ENCODE measurements around the gene GPR176.

The GPR176 gene

GRCh38 chr15:39937696-39938095, 17.6 kb upstream of the GPR176 start:
- intact Hi-C loops (cut with DNase I), result no loop called here
- DNase-seq, result no peak

- intact Hi-C loops (cut with DNase I), result no loop called here
- DNase-seq, result no peak
Measured at GRCh38 chr15:39936681-39937080, 16.6 kb upstream of the GPR176 start.

DNA sequence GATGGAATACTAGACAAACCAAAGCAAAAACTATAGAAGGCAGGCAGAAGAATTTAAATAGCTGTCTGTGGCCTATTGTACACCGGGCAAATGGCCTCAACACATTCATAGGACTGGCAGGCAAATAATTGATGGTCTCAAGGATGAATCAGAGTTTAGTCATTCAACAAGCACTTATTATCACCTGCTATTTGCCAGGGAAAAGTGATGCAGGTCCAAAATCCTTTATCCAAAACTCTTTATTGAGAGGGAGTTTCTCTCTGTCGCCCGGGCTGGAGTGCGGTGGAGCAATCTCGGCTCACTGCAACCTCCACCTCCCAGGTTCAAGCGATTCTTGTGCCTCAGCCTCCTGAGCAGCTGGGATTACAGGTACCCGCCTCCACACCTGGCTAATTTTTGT, 16.1 kb upstream of the GPR176 start:
- DNase-seq, result no peak
- intact Hi-C loops (cut with DNase I), result no loop called here

DNA sequence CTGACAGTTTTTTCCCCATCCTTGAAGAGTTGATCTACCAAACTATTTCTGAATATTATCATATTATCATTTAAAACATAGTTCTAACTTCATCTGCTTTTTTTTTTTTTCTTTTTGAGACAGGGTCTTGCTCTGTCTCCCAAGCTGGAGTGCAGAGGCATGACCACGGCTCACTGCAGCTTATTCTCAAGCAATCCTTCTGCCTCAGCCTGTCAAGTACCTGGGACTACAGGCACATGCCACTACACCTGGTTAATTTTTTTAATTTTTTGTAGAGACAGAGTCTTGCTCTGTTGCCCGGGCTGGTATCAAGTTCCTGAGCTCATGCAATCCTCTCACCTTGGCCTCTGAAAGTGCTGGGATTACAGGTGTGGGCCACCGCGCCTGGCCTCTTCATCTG, 15.2 kb upstream of the GPR176 start:
- intact Hi-C loops (cut with DNase I), result no loop called here
- no peak for DNase-seq

DNA sequence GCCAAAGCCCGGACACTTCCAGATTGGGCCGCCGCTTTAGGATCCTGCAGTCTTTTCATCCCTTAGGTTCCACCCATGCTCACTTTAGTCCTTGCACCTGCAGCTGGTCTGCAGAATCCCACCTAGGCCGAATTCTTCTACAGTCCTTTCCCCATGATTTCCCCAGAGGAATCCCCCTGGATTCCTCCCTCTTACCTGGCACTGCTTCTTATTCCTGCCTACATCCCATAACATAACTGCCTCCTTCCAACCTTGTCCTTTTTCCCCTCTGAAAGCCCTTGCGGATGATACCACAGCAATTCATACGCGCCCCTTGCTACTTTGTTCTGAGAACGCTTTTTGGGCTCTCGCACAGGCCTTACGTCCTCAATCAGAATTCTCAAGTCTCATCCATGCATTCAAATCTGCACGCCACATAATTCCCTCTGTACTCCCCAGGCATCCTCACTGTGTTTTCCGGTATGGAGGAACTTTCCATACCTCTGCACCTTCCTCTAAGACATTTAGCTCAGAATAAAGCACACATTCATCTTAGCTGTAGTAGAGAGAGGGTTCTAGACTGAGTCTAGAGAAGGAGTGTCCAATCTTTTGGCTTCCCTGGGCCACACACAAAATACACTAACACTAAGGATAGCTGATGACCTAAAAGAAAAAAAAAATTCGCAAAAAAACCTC, 14.5 kb upstream of the GPR176 start:
- peak in 13 of 42 donors; percentile 4 to 42 (median 27) for DNase-seq
- intact Hi-C loops (cut with DNase I), result no loop called here

DNA sequence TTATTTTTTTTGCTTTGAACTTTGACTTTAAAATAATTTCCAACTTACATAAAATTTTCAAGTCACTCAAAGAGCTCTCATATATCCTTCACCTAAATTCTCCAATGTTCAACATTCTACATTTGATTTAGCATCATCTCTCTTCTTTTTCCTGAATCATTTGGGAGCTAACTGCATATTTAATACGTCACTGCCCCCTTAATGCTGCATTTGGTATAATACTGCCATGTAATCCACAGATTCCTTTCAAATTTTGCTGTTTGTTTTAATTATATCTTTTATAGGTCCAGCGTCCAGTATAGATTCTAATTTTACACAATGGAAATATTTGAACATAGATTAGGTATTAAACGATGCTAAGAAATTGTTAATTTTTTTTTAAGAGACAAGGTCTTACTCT, 11.5 kb upstream of the GPR176 start:
- DNase-seq, result no peak
- intact Hi-C loops (cut with DNase I), result no loop called here

- intact Hi-C loops (cut with DNase I), result no loop called here
- no peak for DNase-seq
Measured at GRCh38 chr15:39926526-39926925, 6.5 kb upstream of the GPR176 start.

- intact Hi-C loops (cut with DNase I), result no loop called here
- DNase-seq, result peak in 12 of 42 donors; percentile 11 to 62 (median 32)
Measured at GRCh38 chr15:39925112-39925842, 5.2 kb upstream of the GPR176 start.

GRCh38 chr15:39924437-39924836, 4.4 kb upstream of the GPR176 start:
- DNase-seq, result no peak
- intact Hi-C loops (cut with DNase I), result loop anchor here (5.0 kb wide), 1 partner anchor 142 kb away; the partner anchor contains the start of gene FSIP1

GRCh38 chr15:39922462-39923092, 2.5 kb upstream of the GPR176 start:
- DNase-seq, result no peak
- intact Hi-C loops (cut with DNase I), result loop anchor here (5.0 kb wide), 1 partner anchor 140 kb away; the partner anchor contains the start of gene FSIP1

DNA sequence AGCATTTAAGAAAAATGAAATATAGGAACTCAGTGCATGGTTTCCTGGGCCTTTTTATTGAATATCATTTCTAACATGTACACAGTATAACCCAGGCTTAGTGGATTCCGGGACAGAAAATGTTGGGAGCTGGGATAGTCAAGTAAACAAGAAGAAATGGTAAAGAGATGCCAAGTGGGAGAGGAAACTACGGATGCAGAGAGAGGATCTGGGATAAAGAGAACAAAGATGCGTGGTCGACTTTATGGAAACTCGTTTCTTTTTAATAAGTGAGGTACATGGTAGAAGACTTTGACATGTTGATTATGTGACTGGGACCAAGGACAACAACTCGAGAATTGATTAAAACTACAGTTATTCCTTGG, 1.2 kb upstream of the GPR176 start:
- intact Hi-C loops (cut with DNase I), result loop anchor here (5.0 kb wide), 1 partner anchor 139 kb away; the partner anchor contains the start of gene FSIP1
- DNase-seq, result no peak

DNA sequence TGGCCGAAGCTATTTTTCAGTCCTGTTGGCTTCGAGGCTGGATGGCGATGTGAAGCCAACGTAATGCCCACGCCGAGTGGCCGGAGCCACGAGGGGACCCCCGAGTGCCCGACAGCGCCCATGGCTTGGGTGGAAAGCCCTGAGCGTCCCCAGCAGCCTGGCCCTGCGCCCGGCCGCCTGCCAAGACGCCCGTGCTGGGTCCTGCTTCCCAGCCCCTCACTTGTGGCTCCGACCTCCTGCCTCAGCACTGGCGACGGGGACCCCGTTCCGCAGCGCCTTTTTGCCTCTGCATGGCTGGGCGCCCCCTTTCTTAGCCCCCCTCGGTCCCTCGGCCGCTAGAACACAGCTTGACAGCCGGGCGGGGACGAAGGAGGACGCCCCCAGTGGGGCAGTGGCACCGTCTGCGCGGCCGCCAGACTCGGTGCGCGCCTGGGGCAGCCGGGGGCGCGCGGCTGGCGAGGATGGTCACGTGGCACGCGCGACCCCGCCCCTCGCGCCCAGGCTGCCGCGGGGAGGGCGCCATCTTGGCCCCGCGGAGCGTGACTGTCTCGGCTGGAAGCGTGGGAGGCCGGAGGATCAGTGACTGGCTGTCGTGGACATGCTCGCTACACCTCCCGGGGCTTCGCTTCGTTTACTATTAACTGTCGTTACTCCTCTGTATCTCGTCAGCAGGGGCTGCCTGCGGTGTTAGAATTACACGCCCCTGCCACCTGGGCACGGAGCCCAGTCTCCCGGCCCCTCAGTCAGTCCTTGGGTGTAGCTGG, 626 bp upstream of the GPR176 start:
- intact Hi-C loops (cut with DNase I), result loop anchor here (5.0 kb wide), 1 partner anchor 138 kb away; the partner anchor contains the start of gene FSIP1
- DNase-seq, result peak; percentile 59 to 93 (median 85)

- intact Hi-C loops (cut with DNase I), result no loop called here
Measured at GRCh38 chr15:39919411-39919747, 687 bp downstream of the GPR176 start.

DNA sequence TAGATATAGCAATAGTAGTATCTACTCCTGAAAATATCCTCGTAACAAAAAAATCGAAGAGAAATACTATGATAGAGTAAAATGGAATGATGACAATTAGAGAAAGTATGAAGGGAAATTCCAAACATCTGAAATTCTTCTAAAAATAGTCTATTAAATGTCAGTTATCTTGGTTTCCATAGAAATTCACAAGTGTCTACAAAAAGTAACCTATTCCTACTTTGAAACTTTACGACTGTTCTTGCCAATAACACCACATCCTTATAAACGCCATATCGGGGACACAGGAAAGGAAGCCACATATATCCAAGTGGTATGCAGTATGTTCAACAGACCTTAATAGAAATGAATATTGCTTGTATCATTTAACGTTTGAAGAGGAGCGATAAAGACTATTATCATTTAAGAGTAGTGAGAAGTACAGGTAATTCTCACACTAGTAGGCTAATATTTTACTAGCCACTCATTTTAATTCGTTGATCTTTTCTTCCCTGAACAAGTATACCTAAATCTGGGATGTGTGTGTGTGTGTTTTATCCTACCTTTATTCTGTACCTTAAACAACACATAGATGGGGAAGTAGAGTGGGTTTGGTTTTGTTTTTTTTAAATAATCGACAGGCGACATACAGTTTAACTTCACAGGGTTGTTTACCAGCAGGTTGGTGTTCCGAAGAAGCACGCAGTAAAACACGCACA, 1.2 kb downstream of the GPR176 start:
- DNase-seq, result no peak
- intact Hi-C loops (cut with DNase I), result no loop called here

More at GRCh38 chr15:39919411-39919747, 687 bp downstream of the GPR176 start:
- peak in 6 of 42 donors; percentile 9 to 23 (median 10) for DNase-seq

DNA sequence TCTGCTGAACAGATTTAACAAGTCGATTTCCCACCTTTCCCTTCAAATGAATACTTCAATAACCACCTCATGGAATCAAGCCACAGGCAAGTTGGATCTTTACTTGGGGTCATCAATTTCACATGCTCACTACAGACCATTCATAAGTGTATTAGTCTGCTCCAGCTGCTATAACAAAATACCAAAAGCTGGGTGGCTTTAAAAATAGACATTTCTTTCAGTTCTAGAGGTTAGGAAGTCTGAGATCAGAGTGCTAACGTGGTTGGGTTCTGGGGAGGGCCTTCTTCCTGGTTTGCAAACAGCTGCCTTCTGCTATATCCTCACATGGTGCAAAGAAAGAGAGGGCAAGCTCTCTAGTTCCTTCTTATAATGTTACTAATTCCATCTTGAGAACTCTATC, 5.1 kb downstream of the GPR176 start:
- no peak for DNase-seq
- intact Hi-C loops (cut with DNase I), result no loop called here

DNA sequence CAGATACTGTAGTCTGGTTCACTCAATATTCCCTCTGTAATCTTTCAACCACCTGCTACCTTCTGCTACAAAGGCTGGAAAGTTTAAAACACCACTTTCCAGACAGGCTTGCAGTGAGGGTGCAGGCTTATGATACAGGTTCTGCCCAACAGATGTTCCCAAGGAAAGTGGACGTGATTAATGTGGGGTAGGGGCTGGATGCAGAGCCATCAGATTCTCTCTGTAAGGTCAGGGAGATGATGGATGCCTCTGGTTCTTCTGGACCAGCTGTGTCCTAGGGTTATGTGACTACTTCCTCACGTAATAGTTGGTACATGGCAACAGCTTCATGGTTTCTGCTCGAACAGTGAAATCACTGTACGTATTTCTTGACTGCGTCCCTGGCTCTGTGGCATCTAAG, 11.1 kb downstream of the GPR176 start:
- intact Hi-C loops (cut with DNase I), result no loop called here

GRCh38 chr15:39908186-39908585, 11.9 kb downstream of the GPR176 start:
- intact Hi-C loops (cut with DNase I), result no loop called here
- DNase-seq, result peak in 5 of 42 donors; percentile 5 to 37 (median 10)

More for the DNA sequence above, 11.1 kb downstream of the GPR176 start:
- DNase-seq, result no peak

GRCh38 chr15:39907216-39907615, 12.8 kb downstream of the GPR176 start:
- no peak for DNase-seq
- intact Hi-C loops (cut with DNase I), result no loop called here

DNA sequence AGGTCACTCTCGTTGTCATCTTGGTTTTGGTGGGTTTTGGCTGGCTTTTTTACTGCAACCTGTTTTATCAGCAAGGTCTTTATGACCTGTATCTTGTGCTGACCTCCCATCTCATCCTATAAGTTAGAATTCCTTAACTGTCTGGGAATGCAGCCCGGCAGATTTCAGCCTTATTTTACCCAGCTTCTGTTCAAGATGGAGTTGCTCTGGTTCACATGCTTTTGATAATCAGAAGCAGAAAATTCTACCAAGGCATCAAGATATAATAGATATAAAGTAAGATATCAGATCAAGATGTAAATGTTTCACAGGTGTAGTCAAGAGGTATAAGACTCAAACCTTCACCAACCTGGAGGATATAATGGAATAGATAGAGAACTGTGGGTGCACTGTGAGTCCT, 16.0 kb downstream of the GPR176 start:
- no peak for DNase-seq
- intact Hi-C loops (cut with DNase I), result no loop called here
